Measurements from ENCODE around the gene HGF.

DNA sequence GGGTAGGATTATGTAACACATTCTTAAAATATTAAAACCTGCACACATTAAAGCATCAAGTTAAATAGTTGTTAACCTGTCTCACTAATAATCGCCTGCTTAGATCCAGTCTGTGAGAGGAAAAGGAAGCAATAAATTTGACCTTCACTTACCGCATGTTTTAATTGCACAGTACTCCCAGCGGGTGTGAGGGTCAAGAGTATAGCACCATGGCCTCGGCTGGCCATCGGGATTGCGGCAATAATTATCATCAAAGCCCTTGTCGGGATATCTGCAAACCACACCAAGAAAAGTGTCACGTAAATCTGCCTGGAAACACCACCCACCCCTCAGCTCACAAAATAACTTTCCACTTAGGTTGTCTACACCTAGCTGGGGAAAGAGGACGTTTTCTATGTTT lies 26.6 kb downstream of the HGF start:
- TF ChIP-seq, protein P1, sequence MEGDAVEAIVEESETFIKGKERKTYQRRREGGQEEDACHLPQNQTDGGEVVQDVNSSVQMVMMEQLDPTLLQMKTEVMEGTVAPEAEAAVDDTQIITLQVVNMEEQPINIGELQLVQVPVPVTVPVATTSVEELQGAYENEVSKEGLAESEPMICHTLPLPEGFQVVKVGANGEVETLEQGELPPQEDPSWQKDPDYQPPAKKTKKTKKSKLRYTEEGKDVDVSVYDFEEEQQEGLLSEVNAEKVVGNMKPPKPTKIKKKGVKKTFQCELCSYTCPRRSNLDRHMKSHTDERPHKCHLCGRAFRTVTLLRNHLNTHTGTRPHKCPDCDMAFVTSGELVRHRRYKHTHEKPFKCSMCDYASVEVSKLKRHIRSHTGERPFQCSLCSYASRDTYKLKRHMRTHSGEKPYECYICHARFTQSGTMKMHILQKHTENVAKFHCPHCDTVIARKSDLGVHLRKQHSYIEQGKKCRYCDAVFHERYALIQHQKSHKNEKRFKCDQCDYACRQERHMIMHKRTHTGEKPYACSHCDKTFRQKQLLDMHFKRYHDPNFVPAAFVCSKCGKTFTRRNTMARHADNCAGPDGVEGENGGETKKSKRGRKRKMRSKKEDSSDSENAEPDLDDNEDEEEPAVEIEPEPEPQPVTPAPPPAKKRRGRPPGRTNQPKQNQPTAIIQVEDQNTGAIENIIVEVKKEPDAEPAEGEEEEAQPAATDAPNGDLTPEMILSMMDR (conservative IDR thresholded peaks at IDR 0.05; ENCODE audit: low read length), result no peak
- no peak for TF ChIP-seq EZH2phosphoT487 (IDR thresholded peaks at IDR 0.05; ENCODE audit: borderline replicate concordance)

All from Loucy (cell line).